DND-41 (cell line): ENCODE results near the gene ENTPD6.

Source experiments
- ATAC-seq: fragments of 200-7000 bp; cut with Tn5 transposase; 3 replicates; pipeline ENCODE4 v1.9.1; 2021; ENCODE audit warnings: low read depth; ENCODE audit not compliant: insufficient read depth
- DNase-seq: peaks from one replicate; pipeline ENCODE4 v3.0.0-alpha.2; 2020
- H2AFZ ChIP-seq: 2 replicates; pipeline ENCODE4 v1.6.0; 2012; ENCODE audit warnings: low read depth, low read length
- H3K27ac ChIP-seq: 2 replicates; pipeline ENCODE4 v1.5.1; 2012; ENCODE audit warnings: low read length, inconsistent platforms
- H3K27me3 ChIP-seq: fragments of 200-600 bp; sonication (generic); 2 replicates; pipeline ENCODE4 v1.6.0; 2012; ENCODE audit warnings: low read length, mild to moderate bottlenecking, inconsistent platforms; ENCODE audit not compliant: insufficient read depth, poor library complexity
- H3K36me3 ChIP-seq: 2 replicates; pipeline ENCODE4 v1.5.1; 2012; ENCODE audit warnings: low read length, inconsistent platforms; ENCODE audit not compliant: insufficient read depth
- H3K4me1 ChIP-seq: 2 replicates; pipeline ENCODE4 v1.5.1; 2012; ENCODE audit warnings: mild to moderate bottlenecking, low read length; ENCODE audit not compliant: insufficient read depth
- H3K4me2 ChIP-seq: 2 replicates; pipeline ENCODE4 v1.6.0; 2012; ENCODE audit warnings: mild to moderate bottlenecking, moderate library complexity, low read length, inconsistent platforms; ENCODE audit not compliant: insufficient read depth
- H3K4me3 ChIP-seq, 2 experiments: fragments of 200-600 bp in 1 of 2; shearing (Covaris generic) in 1 of 2; 2 replicates each; pipeline ENCODE4 v1.5.1; 2012 to 2016; ENCODE audit warnings: inconsistent platforms in 2 of 2, low read length in 2 of 2, mild to moderate bottlenecking in 2 of 2, low read depth in 1 of 2, moderate library complexity in 1 of 2
- H3K79me2 ChIP-seq: 2 replicates; pipeline ENCODE4 v1.6.0; 2012; ENCODE audit warnings: low read length, inconsistent platforms; ENCODE audit not compliant: insufficient read depth
- H3K9ac ChIP-seq: 2 replicates; pipeline ENCODE4 v1.6.0; 2012; ENCODE audit warnings: low read depth, mild to moderate bottlenecking, inconsistent platforms, low read length, moderate library complexity
- H3K9me3 ChIP-seq: 2 replicates; pipeline ENCODE4 v1.5.1; 2012; ENCODE audit warnings: low read length, moderate library complexity, mild to moderate bottlenecking, inconsistent platforms; ENCODE audit not compliant: insufficient read depth, severe bottlenecking
- H4K20me1 ChIP-seq: 2 replicates; pipeline ENCODE4 v1.6.0; 2012; ENCODE audit warnings: low read length; ENCODE audit not compliant: insufficient read depth
- CTCF ChIP-seq: IDR thresholded peaks from 2 replicates; pipeline ENCODE4 v1.5.1; 2012; ENCODE audit warnings: borderline replicate concordance, low read length, moderate library complexity, mild to moderate bottlenecking; ENCODE audit not compliant: poor library complexity, severe bottlenecking; ENCODE audit errors: extremely low read depth
- EZH2 ChIP-seq: IDR thresholded peaks from 3 replicates; pipeline ENCODE4 v1.6.1; 2012; ENCODE audit warnings: borderline replicate concordance, low read depth, mild to moderate bottlenecking, moderate library complexity, low read length, inconsistent platforms; ENCODE audit not compliant: severe bottlenecking

ENTPD6 gene

GRCh38 chr20:25216199-25216945 is 20.9 kb downstream of the ENTPD6 start:
- Histone ChIP-seq H3K4me3 (no peak overlapping the region), H4K20me1 (no peaks in the 10 kb centered on the region; the same call in 1 of the 2 replicates), H3K36me3 (peaks cover 92% of the 10 kb centered on the region), H3K9me3 (no peaks in the 10 kb centered on the region), H3K9ac (no peak overlapping the region), H3K4me1 (no peaks in the 10 kb centered on the region), H3K79me2 (no peaks in the 10 kb centered on the region), H3K27ac (no peak overlapping the region), H3K27me3 (no peaks in the 10 kb centered on the region), H3K4me2 (no peak overlapping the region), H2AFZ (no peak overlapping the region)
- ATAC-seq (no peak), DNase-seq (no peak)
- TF ChIP-seq CTCF: no peak
- TF ChIP-seq EZH2: no peak

- H3K9me3 ChIP-seq: no peaks in the 10 kb centered on the region
- TF ChIP-seq CTCF (no peak), EZH2 (no peak)
- DNase-seq (no peak), ATAC-seq (no peak)
- H3K27me3 ChIP-seq: no peaks in the 10 kb centered on the region
- no peak overlapping the region for H3K4me2 ChIP-seq
- H4K20me1 ChIP-seq: no peaks in the 10 kb centered on the region; the same call in 1 of the 2 replicates
- no peak overlapping the region for H3K9ac ChIP-seq
- H3K4me3 ChIP-seq: no peak overlapping the region
- no peak overlapping the region for H2AFZ ChIP-seq
- H3K27ac ChIP-seq: no peak overlapping the region
- no peaks in the 10 kb centered on the region for H3K79me2 ChIP-seq
- H3K4me1 ChIP-seq: no peaks in the 10 kb centered on the region
- H3K36me3 ChIP-seq: peaks cover 90% of the 10 kb centered on the region
Measured at GRCh38 chr20:25217161-25218108, 21.9 kb downstream of the ENTPD6 start.

- no peaks in the 10 kb centered on the region; the same call in 1 of the 2 replicates for H4K20me1 ChIP-seq
- no peaks in the 10 kb centered on the region for H3K4me1 ChIP-seq
- H3K4me2 ChIP-seq: no peak overlapping the region
- H3K27me3 ChIP-seq: no peaks in the 10 kb centered on the region
- TF ChIP-seq CTCF (no peak), EZH2 (no peak)
- ATAC-seq: no peak
- peaks cover 88% of the 10 kb centered on the region for H3K36me3 ChIP-seq
- H3K4me3 ChIP-seq: no peak overlapping the region
- H3K27ac ChIP-seq: no peak overlapping the region
- H3K79me2 ChIP-seq: no peaks in the 10 kb centered on the region
- H2AFZ ChIP-seq: no peak overlapping the region
- no peak for DNase-seq
- no peak overlapping the region for H3K9ac ChIP-seq
- no peaks in the 10 kb centered on the region for H3K9me3 ChIP-seq
Measured at GRCh38 chr20:25218109-25218486, 22.6 kb downstream of the ENTPD6 start.
